Ureter (tissue), 1 donor: Measurements from ENCODE around the gene CHADL. TPM values are rescaled to one million over a fixed set of nuclear protein-coding genes. Genes with fewer than 3 reads are reported as not detected.
"Not testable (repeated sequence)": the region's sequence is repeated elsewhere in the genome, so short reads cannot be mapped to it uniquely, and the experiment has no call there.

Experiments
- DNase-seq: peaks from one replicate; pipeline ENCODE4 v3.0.0-alpha.2; 2020; ENCODE audit warnings: low spot score
- total RNA-seq: library from RNA; stranded (reverse); gene quantifications from one replicate; pipeline ENCODE4 v1.2.4, GENCODE V29; 2023
- donor health status: DM: yes; HTN: yes; CAD: no.

CHADL gene
- total RNA-seq, 1 donor from 2014 or later: 8.9 TPM

DNA sequence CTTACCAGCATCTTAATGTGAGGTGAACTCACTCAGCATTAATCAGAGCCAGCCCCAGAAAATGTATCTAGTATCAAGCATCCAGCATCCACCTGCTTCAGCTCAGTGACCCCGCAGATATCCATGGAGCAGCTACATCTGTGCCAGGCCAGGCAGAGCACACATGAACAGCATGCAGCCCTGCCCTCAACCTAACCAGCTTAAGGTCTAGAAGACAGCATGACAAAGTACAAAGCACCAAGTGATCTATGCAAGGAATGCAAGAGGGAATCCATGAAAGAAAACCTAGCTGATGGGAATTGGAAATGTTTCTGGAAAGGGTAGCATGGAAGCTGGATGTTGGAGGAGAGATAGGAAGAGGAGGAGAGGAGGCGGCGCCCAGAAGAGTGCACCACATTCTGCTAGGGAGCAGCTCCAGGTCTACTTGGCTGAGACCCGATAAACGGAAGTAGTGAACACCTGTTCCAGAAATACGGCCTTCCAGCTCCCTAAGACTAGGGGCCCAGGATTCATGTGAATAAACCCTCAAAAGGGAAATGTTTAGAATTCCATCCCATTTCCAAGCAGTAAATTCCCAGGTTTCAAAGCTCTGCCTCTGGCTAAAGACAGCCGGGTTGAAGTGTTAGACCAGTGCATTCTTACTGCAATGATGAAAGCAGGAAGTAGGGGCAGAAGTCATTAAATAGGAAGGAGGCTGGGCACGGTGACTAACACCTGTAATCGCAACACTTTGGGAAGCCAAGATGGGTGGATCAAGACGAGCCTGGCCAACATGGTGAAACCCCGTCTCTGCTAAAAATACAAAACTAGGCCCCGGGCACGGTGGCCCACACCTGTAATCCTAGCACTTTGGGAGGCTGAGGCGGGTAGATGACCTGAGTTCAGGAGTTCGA lies 59.1 kb downstream of the CHADL start:
- DNase-seq: no peak

DNA sequence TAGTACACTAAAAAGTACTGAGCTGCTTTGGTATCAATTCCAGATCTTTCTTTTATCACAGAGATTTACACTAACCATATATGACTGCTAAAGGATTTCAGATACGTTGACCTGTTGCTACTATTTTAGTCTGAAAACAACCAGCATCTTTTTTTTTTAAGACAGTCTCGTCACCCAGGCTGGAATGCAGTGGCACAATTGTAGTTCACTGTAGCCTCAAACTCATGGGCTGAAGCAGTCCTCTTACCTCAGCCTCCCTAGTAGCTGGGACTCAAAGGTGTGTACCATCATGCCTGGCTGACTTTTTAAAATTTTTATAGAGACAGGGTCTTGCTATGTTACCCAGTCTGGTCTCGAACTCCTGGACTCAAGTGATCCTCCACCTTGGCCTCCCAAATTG lies 59.8 kb downstream of the CHADL start:
- no peak for DNase-seq

- DNase-seq: not testable (repeated sequence)
Observed at GRCh38 chr22:41180362-41180761, 60.4 kb downstream of the CHADL start.

Other genes starting within 250 kb of the CHADL start
- 119 TPM for gene EP300, start 148.3 kb downstream of the CHADL start, total RNA-seq
- 37.9 TPM for gene L3MBTL2, start 35.6 kb downstream of the CHADL start, total RNA-seq
- gene RANGAP1, start 45.3 kb upstream of the CHADL start, total RNA-seq: 59.7 TPM
- 65.9 TPM for gene ZC3H7B, start 60.6 kb upstream of the CHADL start, total RNA-seq
- gene TEF, start 141.0 kb upstream of the CHADL start, total RNA-seq: 27.5 TPM
- gene TOB2, start 205.9 kb upstream of the CHADL start, total RNA-seq: 49.9 TPM
- gene PHF5A, start 227.8 kb upstream of the CHADL start, total RNA-seq: 32.3 TPM
- gene ACO2, start 228.2 kb upstream of the CHADL start, total RNA-seq: 121 TPM